ENCODE data around the gene PC.
"Not testable (repeated sequence)": the region's sequence is repeated elsewhere in the genome, so short reads cannot be mapped to it uniquely, and the experiment has no call there.

Gene PC

DNA sequence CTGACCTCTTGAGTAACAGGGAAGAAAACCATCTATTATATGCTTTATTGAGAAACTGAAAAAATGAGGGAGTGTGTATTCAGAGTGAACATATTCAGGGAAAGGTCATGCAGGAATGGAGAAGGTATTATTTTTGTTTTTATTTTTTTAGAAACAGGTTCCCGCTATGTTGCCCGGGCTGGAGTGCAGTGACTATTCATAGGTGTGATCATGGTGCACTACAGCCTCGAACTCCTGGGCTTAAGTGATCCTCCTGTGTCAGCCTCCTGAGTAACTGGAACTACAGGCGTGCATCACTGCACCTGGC is 123.7 kb downstream of the PC start:
- no peak for DNase-seq

DNA sequence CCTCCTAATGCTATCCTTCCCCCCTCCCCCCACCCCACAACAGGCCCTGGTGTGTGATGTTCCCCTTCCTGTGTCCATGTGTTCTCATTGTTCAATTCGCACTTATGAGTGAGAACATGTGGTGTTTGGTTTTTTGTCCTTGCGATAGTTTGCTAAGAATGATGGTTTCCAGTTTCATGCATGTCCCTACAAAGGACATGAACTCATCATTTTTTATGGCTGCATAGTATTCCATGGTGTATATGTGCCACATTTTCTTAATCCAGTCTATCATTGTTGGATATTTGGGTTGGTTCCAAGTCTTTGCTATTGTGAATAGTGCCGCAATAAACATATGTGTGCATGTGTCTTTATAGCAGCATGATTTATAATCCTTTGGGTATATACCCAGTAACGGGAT is 133.6 kb downstream of the PC start:
- not testable (repeated sequence) for DNase-seq

DNA sequence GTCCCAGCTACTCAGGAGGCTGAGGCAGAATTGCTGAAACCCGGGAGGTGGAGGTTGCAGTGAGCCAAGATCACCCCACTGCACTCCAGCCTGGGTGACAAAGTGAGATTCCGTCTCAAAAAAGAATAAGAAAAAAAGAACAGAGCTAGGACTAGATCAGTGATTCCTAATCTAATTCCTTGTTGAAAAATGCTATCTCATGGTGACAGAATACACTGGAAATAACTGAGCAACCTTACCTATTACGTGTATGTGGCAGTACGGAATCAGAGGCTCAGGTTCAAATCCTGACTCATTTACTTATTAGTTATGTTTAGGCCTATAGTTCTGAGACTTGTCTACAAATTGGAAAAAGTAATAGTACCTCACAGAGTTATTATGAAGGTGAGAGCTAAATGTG is 134.5 kb downstream of the PC start:
- DNase-seq, result no peak

DNA sequence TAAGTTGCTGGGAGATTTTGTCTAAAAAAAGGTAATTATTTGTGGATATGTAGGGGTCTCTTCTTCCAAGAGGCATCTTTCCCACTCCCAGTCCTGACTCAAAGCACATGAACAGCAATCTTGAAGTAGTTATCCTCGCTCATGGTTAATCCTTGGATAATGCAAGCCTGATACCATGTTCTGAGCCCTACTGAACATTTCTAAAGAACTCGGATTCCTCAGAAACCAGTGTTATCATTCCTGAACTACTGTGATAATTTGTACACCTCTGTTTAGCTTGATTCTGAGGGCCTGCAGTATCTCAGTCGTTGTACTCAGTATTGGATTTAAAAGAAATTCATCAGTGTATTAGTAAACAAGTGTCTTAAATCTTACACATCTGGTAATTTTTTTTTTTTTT is 137.3 kb downstream of the PC start:
- no peak for DNase-seq

DNA sequence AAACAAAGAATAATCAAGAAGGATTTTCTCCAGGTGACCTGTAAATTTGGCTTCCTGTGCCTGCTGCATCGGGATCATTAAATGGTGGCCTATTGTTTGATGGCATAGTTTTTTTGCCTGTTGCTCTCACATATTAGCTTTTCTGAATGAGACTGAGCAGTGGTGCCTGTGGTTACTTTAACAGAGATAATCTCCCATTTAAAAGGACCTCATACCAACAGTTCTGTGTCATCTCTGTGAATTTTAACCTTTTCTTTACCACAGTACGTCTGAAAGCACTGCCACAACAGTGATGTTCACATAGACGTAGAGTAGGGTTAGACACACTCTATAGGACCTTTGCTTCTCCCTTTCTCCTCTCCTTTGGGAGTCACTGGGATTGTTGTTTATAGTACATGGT is 137.8 kb downstream of the PC start:
- DNase-seq, result no peak

DNA sequence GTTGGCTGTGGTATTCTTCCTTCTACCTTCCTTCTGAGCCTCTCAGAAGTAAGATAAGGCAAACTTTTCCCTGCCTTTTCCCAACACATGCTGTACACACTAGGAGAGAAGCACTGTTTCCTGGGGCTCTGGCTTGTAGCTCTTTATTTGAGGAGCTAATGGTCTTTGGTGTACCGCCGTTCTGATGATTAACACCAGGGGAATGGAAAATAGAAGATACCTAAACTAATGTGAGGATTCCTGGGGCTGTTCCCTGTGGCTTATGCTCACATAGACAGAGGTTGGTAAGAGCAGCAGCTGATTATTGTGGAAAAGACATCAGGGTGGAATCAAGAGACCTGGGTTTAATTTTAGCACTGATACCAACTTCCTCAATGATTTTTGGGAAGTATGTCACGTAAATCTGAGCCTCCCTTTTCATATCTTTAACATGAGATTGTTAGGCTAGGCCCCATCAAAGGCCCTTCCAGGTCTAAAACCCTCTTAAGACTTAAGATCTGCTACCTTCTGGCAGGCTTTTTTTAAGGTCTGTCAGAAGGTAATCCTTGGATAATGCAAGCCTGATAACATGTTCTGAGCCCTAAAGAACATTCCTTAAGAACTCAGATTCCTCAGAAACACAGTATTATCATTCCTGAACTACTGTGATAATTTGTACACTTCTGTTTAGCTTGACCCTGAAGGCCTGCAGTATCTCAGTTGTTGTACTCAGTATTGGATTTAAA is 139.8 kb downstream of the PC start:
- no peak for DNase-seq

DNA sequence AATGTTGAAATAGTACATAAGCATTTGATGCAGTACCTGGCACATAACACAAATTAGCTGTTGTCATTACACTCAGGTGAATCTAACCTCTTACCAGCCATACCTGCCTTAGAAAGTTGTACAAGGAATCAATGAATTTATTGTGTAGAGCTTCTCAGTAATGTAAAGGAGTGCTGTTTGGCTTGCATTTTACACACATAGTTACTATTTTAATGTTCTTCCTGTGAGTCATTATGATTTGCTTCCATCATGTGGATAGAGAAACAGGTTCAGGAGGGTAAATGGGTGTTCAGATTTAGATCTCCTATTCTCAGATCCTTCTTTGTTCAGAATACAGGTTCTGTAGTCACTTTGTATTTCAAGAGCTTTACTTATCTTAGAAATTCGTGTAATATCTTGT is 142.5 kb downstream of the PC start:
- no peak for DNase-seq

DNA sequence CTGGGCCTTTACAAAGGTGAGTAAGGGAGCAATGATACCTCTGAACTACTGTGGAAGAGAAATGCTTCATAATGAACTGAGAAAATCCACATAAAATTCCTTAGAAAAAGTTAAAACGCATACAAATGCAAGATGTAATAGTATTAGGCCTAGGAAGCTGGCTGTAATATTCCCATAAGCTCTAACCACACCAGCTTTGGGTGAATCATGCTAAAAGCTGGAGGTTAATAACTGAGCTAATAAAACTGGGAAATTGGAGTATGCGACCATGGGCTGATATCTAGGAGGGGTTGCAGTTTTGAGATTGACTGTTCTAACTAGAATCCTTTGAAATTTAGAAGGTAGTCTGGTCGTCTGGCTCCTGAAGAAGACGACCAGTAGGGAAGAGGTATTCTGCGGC is 143.5 kb downstream of the PC start:
- no peak for DNase-seq

DNA sequence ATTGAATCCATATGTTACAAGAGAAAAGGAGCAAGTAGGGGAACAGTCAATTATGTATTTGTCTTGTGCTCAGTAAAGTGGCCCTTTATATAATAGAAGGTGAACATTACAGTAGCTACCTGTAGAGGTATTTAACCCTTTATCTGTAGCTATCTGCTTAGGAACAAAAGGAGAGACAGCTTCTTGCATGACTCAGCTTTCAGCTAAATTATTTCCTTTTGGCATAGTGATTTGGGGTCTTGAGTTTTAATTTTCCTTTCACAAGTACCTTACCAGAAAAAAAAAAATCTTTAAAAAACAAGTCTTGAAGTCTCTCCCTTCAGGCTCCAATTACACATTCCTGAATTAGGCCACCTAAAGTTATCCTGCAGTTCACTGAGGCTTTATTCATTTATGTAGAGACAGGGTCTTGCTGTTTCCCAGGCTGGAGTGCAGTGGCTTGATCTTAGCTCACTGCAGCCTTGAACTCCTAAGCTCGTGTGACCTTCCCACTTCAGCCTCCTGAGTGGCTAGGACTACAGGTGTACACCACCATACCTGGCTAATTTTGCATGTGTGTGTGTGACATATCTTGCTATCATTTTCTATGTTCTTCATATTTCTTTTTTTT is 147.5 kb downstream of the PC start:
- no peak for DNase-seq

DNA sequence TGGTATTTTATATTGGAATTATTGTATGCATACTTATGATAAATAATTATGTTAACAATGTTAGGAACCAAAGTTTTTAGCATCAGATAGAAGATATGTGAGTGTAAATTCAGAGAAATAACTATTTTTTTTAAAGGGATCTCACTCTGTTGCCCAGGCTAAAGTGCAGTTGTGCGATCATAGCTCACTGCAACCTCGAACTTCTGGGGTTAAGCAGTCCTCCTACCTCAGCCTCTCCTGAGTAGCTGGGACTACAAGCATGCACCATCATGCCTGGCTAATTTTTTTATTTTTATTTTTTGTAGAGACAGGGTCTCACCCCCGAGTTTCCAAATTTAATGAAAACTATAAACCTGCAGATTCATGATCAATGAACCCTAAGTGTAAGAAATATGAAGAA is 148.6 kb downstream of the PC start:
- no peak for DNase-seq

DNA sequence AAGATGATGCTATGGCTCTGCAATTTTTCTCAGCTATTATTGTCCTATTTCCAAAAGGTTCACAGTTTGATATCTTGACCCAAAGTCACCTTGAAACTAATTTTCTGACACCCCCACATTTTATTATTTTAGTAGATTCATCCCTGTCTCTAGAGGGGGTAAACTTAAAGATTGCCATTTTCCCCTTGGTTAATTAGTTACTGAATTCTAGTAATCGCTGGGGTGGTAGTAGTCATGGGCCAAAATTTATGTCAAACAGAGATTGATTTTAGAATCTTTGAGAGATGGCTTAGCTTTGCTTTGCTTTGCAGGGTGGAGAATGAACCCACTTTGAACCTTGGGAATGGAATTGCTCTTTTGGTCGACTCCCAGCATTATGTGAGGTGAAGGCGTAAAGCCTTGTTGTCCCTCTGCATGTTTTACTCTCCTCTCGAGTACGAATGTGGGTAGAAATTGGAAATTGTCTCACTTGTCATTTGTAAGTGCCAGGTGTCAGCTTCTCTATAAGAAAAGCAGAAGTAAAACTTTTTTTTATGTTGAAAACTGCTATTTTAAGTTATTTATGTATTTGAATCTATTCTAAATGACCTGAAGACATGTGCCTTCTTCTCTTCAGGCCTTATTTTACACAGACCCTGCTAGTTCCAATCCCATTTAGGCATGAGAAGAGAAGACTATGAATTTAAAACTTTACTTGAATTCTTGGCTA is 157.3 kb downstream of the PC start:
- DNase-seq, result no peak

DNA sequence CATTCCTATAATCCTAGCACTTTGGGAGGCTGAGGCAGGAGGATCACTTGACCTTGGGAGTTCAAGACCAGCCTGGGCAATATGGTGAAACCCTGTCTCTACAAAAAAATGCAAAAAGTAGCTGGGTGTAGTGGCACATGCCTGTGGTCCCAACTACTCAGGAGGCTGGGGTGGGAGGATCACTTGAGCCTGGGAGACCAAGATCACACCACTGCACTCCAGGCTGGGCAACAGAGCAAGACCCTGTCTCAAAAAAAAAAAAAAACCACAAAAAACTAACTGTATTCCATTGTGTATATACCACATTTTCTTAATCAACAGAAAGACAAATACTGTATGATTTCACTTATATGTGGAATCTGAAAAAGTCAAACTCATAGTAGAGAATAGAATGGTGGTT is 158.4 kb downstream of the PC start:
- not testable (repeated sequence) for DNase-seq

All from CD4-positive, alpha-beta T cell treated with Interleukin-6 for 4 hours (primary cell).